K562 (cell line): ENCODE data around the gene E2F2. TPM values are rescaled to one million over a fixed set of nuclear protein-coding genes. Genes with fewer than 3 reads are reported as not detected.

Experiments
- BHLHE40 ChIP-seq: IDR thresholded peaks from 2 replicates; pipeline ENCODE4 v1.6.1; 2011; ENCODE audit warnings: low read length, improper control_type of control experiment
- BMI1 ChIP-seq: fragments of 150-350 bp; IDR thresholded peaks from 2 replicates; pipeline ENCODE4 v1.6.1; 2014; ENCODE audit warnings: low read length
- ERF ChIP-seq: fragments of 450-650 bp; formaldehyde crosslinking; IDR thresholded peaks from 2 replicates; pipeline ENCODE4 v1.4.0; 2020; ENCODE audit warnings: mild to moderate bottlenecking, mixed read lengths
- KAT7 ChIP-seq: sonication (generic); formaldehyde crosslinking; IDR thresholded peaks from 2 replicates; pipeline ENCODE4 v1.8.0; 2022; ENCODE audit warnings: missing genetic modification reagents, mild to moderate bottlenecking, borderline replicate concordance
- NELFE ChIP-seq: IDR thresholded peaks from 2 replicates; pipeline ENCODE4 v1.6.1; 2011; ENCODE audit warnings: mild to moderate bottlenecking; ENCODE audit not compliant: insufficient read depth, insufficient read length
- RBM22 ChIP-seq: fragments of 200-400 bp; formaldehyde crosslinking; IDR thresholded peaks from 2 replicates; pipeline ENCODE4 v1.6.1; 2018; ENCODE audit warnings: low read length, low read depth; ENCODE audit not compliant: poor library complexity, severe bottlenecking
- polyA plus RNA-seq, 8 experiments: library from polyadenylated mRNA; depleted of rRNA in 4 of 8; stranded (reverse) in 5 of 8; unstranded in 3 of 8; fragments of >200 nt; fragmentation: Nextera tagmentation in 2 of 8; fragmentation: Illumina TruSeq in 1 of 8; extraction: Ambion mirVana in 2 of 8; extraction: Trizol in 1 of 8; gene quantifications; 2 replicates each; pipeline versions ENCODE4 v1.2.1 to v1.2.3, GENCODE V29; 2011 to 2014; ENCODE audit warnings: inconsistent platforms in 1 of 8, missing spikeins in 1 of 8
- total RNA-seq, 7 experiments: library from RNA; depleted of rRNA in 6 of 7; stranded (reverse); fragments of >200 nt in 6 of 7; fragmentation: Illumina TruSeq in 2 of 7; extraction: Trizol in 2 of 7; gene quantifications; 2 replicates each; pipeline versions ENCODE4 v1.2.1 to v1.2.3, GENCODE V29; 2011 to 2021; ENCODE audit warnings: low replicate concordance in 1 of 7
- TF ChIP-seq, protein P1 (sequence below): fragments of 250-450 bp; sonication (Bioruptor Pico); IDR thresholded peaks from 2 replicates; pipeline ENCODE4 v1.5.1; 2021; ENCODE audit warnings: mild to moderate bottlenecking
- TF ChIP-seq, protein P2 (sequence below): fragments of 450-650 bp; IDR thresholded peaks from 2 replicates; pipeline ENCODE4 v1.6.1; 2014; ENCODE audit warnings: low read depth, mild to moderate bottlenecking, moderate library complexity, borderline replicate concordance

The E2F2 gene
- total and polyA plus RNA-seq, 9 of the 15 experiments (the other 6 are each of a cell fraction or from before 2014, with no cell fraction given): 3.1 to 25.3 (median 11.4) TPM

DNA sequence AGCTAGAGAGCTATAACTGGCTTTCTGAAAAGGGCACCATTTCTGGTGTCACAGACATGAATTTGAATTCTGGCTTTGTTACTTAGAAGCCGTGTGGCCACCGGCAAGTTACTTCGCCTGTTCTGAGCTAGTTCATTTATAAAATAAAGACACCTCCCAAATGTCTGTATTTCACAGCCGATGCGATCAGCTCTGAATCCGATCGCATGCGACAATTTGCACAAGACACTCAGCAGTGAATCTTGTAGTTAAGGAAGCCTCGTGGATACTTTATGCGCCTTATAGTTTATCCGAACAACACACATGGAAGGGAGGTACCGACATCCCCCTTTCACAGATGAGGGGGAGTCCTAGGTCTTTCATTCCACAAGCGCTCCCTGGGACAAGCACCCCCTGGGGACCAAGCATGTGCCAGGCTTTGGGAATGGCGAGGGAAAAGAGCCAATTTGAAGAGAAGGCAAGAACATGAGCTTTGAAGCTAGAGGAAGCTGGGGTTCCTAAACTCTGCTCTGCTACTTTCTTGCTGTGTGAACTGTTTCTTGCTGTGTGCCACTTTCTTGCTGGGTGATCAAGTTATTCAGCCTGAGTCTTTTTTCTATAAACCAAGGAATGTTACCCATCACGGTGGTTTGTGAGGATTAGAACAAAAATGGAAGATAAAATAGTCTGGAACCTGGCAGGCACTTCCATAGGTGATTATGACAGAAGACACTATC, 24.4 kb upstream of the E2F2 start (continued):
- TF ChIP-seq NELFE (no peak), ERF (CRISPR knock-in tag) (no peak), RBM22 (no peak), KAT7 (no peak), BHLHE40 (no peak), BMI1 (no peak)
- TF ChIP-seq, protein P1, sequence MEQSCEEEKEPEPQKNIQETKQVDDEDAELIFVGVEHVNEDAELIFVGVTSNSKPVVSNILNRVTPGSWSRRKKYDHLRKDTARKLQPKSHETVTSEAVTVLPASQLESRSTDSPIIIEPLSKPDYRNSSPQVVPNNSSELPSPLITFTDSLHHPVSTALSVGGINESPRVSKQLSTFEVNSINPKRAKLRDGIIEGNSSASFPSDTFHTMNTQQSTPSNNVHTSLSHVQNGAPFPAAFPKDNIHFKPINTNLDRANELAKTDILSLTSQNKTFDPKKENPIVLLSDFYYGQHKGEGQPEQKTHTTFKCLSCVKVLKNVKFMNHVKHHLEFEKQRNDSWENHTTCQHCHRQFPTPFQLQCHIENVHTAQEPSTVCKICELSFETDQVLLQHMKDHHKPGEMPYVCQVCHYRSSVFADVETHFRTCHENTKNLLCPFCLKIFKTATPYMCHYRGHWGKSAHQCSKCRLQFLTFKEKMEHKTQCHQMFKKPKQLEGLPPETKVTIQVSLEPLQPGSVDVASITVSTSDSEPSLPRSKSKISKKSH (CRISPR knock-in tag): no peak
- TF ChIP-seq, protein P2, sequence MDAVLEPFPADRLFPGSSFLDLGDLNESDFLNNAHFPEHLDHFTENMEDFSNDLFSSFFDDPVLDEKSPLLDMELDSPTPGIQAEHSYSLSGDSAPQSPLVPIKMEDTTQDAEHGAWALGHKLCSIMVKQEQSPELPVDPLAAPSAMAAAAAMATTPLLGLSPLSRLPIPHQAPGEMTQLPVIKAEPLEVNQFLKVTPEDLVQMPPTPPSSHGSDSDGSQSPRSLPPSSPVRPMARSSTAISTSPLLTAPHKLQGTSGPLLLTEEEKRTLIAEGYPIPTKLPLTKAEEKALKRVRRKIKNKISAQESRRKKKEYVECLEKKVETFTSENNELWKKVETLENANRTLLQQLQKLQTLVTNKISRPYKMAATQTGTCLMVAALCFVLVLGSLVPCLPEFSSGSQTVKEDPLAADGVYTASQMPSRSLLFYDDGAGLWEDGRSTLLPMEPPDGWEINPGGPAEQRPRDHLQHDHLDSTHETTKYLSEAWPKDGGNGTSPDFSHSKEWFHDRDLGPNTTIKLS: peak; percentile 54; the same call in 1 of the 2 replicates
